ENCODE data around the gene GPR78. TPM values are rescaled to one million over a fixed set of nuclear protein-coding genes. Genes with fewer than 3 reads are reported as not detected.
A peak's percentile ranks its signal among the peaks of the same experiment; 100 is the strongest.

The GPR78 gene
- polyA plus RNA-seq, 12 donors: 0.23 to 1.8 (median 0.77) TPM; not detected in 3

DNA sequence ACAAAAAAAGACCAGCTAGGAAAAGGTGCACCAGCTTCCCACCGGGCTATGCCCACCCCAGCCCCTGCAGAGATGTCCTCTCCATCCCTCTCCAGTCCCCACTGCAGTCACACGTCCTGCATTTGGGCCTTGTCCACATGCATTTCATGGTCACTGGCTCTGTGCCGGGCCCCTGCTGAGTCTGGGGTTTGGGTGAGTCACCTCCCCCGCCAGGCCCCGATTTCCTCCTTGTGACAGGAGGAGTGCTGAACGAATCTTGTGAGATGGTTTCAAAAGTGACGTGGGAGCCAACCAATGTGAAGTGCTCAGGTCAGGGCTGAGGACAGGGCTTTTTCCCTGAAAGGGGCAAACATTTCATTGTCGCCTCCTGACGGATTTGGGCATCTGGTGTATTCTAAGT, 19.5 kb downstream of the GPR78 start:
- DNase-seq: no peak

DNA sequence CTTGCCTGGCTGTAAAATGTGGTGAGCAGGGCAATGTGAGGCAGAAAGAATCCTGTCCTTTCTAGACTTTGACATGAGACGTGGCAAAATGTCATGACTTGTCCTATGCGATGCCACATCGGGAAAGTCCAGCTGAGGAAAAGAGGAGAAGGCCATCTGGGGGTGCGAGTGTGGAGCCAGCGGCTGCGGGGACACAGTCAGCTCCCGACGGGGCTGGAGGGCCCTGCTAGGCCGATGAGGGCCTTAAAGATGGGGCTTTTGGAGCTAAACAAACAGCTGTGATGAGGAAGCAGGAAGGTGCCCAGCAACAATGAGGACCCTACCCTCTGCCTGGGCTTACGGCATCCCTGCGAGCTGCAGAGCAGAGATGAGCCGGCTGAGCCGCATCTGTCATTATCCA, 20.1 kb downstream of the GPR78 start:
- no peak for DNase-seq

DNA sequence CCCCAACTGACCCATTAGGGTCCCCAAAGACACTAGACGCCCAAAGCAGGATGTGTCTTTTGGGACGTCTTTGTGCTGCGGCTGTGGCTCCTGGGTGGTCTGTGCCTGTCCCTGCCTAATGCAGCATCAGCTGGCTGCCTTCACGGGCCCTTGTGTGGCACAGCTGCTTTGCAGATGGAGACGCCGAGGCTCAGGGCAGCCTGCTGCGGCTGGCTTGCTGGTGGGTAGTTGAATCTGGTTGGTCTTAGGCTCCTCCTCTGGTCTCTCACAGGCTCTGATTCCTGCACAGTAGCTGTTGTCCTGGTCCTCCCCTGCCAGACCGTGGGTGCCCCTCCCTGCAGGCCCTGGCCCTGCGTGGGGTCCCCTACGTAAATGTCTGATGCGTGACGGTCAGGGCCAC, 20.5 kb downstream of the GPR78 start:
- no peak for DNase-seq

DNA sequence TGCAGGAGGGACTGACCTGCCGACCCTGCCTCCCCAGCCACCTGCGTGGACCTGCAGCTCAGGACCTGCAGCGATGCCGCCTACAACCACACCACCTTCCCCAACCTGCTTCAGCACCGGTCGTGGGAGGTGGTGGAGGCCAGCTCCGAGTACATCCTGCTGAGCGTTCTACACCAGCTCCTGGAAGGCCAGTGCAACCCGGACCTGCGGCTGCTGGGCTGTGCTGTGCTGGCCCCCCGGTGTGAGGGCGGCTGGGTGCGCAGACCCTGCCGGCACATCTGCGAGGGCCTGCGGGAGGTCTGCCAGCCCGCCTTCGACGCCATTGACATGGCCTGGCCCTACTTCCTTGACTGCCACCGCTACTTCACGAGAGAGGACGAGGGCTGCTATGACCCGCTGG, 20.9 kb downstream of the GPR78 start:
- no peak for DNase-seq

DNA sequence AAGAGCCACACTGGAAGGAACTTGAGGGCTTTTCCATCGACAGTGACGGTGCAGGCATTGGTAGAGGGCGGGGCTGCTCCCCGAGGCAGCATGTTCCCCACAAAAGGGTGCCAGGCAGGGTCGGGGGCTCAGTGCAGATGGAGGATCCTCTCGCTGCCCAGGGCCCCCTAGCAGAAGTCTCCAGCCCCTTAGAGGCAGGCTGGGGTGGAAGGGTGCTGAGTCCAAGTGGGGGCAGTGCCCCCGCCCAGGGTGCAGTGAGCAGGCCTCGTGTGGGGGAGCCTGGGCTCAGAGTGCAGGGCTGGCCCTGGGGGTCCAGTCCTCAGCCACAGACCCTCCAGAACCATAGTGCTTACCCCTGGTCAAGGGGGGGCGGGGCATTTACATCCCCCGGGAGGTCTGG, 21.4 kb downstream of the GPR78 start:
- no peak for DNase-seq

DNA sequence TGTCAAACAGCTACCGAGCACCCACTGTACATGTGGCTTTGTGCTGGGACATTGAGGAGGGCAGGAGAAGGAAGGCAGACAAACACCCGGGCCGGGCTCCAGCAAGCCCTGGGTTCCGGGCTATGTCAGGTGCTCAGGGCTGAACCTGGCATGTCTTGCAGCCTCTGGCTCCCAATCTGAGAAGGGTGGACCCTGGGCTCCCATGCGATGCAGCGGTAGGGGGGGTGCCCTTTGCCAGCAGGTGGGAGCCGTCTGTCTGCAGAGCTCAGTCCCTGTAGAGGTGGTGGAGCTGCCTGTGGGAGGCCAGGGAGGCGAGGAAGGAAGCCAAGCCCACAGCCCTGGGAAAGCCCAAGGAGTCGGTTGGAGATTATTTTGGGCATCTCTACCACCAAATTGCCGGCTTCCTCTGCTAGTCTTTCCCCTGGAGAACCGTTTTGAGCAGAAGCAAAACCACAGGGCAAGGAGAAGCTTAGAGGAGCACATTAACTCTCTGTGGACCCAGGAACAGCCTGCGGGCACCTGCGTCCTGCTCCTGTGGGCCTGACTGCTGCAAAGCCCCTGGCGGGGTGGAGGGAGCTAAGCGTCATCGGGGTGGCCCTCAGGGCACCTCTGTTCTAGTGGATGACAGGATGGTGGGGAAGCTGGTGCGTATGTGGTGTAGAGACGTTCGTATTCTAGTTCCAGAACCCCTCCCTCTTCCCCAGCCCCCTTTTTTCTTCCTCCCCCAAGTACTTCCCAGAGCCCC, 22.7 kb downstream of the GPR78 start:
- no peak for DNase-seq

DNA sequence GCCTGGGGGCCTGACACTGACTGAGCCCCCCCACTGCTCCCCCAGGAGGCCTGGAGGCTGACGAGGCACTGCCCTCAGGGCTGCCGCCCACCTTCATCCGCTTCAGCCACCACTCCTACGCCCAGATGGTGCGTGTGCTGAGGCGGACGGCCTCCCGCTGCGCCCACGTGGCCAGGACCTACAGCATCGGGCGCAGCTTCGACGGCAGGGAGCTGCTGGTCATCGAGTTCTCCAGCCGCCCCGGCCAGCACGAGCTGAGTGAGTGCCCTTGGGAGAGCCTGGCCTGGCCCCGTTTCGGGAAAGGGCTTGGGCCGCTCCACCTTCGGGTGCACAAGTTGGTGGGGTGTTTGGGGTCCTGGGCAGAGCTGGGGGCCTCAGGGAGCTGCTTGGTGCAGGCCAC, 23.7 kb downstream of the GPR78 start:
- DNase-seq: no peak

DNA sequence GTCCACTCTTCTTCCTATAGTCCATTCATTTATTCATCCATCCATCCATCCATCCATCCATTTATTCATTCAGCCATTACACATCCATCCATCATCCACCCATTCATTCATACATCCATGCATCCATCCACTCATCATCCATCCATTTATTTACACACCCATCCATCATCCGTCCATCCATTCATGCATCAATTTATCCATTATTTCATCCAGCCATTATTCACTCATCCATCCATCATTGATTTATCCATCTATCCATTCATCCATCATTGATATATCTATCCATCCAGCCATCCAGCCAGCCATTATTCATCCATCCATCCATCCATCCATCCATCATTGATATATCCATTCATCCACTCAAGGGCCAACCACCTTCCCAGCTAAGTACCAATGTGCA, 25.1 kb downstream of the GPR78 start:
- no peak for DNase-seq

DNA sequence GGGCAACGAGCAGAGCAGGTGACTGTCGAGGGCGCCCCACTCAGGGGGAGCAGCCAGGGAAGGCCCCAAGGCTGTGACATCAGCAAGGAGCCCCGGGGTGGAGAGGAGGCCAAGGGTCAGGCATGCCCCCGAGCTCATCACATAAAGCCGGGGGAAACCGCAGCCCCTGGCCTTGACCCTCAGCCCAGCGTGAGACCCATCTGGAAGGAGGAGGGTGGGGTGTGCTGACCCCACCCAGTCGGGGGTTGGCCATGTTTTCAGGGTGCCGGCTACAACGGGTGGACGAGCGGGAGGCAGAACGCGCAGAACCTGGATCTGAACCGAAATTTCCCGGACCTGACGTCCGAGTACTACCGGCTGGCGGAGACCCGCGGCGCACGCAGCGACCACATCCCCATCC, 26.3 kb downstream of the GPR78 start:
- DNase-seq: no peak

DNA sequence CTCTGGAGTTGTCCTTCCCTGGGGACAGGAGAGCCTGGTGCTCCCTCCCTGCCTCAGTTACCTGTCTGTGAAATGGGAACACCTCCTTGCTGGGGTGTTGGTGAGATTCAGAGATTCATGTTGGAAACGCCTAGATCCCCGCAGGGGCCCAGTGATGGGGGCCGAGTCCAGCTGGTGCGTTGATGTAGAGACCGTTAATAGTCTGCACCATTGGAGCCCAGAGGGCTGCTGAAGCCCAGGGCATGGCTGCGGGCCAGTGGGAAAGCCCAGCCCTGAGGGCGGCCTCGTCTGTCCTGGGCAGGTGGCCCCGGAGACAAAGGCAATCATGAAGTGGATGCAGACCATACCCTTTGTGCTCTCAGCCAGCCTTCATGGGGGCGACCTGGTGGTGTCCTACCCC, 26.8 kb downstream of the GPR78 start:
- no peak for DNase-seq

DNA sequence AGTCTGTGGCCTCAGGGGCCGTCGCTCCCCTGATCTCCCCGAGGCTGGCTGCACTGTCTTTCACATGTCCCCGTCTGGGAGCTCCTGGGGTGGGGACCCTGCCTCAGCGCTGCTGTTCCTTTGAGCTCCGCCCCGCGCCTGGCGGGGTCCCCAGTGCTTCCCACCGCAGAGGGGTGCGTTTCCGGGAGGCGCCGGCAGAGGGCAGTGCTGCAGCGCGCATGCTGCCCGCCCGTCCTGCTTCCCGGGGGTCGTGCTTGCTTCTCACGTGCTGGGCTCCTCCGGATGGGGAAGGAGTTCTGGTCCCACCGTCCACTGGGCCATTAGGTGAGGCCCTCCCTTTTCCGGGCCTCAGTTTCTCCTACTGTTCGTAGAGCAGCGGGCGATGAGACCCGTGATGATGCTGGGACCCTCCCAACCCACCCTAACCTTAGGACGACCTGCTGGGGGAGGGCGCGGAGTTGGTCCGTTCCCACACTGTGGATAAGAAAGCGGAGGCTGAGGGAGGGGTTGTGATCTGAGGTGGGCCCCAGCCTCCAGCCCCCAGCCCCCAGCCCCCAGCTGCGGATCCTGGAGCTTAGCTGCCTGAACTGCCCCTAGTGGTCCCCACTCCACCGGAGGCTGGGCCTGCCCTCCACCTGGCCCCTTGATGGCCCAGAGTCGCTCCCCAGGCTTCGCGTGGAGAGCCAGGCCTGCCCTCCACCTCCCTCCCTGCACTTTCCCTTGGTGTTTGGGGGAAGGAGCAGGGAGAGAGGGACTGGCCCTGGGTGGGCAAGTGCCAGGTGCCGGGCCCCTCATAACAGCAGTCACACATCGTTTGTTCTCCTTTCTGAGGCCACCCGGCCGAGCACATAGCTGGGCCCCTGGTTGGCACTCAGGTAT, 27.6 kb downstream of the GPR78 start:
- peak; percentile 26 for DNase-seq

DNA sequence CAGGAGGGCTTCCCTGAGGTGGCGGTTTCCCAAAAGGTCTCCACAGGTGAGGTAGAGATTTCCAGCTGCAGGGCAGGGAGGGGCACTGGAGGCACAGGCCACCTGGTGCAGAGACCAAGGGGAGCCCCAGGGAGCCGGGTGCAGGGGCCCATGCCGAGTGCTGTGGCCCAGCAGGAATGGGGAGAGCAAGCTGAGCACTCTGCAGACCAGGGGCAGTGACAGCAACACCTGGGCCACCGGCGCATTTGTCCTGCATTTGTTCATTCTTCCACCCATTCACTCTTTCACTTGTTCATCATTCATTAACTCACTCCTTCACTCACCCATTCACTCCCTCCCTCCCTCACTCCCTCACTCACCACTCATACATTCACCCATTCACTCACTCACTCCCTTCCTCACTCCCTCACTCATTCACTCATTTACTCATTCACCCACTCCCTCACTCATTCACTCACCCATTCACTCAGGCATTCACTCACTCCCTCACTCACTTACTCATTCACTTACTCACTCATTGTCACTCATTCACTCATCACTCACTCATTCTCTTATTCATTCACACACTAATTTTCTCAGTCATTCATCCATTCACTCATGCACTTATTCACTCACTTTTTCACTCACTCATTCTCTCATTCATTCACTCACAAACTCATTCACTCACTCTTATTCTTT, 28.7 kb downstream of the GPR78 start:
- no peak for DNase-seq

DNA sequence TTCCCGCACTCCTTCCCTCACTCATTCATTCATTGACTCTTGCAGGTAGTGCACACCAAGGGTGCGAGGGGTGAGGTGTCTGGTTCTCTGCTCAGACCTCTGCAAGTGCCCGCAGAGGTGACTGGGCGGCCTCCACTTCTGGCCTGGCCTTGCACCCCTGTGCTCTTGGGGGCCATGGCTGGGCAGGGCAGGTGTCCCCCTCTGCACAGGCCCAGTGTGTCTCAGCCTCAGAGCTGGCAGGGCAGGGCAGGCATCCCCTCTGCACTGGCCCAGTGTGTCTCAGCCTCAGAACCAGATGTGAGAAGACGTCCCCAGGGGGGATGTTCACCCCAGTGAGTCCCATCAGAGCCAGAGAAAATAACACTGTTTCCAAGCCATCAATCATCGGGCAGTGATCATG, 29.2 kb downstream of the GPR78 start:
- no peak for DNase-seq

DNA sequence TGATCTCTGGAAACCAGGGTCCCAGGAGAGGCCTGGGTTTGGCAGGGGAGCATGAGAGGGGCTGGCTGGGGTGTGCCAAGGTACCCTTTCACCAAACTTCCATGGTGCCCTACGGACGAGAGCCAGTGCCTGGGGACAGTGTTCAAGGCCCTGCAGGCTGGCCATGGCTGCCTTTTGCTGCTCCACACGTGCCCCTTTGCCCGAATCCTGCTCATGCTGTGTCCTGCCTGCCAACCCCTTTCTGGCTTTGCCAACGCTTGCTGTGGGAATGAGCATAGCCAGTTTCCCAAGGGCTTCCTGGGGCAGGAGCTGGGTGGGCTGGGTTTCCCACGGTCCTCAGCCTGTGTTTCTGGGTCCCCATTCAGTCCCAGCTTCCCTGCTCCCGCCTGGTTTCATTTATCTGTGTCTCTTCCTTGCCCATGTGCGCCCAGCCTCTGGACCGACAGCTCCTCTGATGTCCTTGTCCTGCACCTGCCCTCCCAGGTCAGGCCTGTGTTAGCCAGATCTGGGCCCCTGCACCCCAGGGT, 29.7 kb downstream of the GPR78 start:
- no peak for DNase-seq

DNA sequence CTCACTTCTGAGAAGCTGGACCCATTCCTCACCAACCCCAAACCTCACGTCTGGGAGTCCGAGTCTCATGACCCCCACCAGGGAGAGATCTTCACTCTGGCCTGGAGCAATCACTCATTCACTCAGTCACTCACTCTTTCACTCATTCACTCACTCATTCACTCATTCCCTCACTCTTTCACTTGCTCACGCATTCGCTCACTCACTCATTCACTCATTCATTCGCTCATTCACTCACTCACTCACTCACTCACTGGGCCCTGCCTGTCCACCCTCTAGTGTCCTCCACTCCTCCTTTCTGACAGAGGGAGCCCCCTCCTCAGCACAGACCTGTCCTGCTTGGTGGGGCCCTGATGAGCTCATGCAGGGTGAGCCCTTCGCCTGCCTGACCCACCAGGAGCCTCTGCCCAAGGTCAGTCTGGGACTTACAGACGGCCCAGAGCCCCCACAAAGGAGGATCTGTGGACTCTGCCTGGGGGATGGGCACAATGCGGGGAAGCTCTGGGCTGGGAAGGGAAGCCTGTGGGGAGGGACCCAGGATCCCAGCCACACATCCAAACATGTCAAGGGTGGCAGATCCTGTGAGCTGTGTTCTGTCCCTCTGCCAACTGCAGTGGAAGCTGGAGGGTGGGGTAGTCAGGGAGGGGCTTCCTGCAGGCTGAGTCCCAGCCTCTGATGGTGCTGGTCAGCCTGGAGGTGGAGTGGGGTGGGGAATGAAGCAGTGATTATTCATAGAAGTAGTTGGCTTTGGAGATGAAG, 30.8 kb downstream of the GPR78 start:
- no peak for DNase-seq

DNA sequence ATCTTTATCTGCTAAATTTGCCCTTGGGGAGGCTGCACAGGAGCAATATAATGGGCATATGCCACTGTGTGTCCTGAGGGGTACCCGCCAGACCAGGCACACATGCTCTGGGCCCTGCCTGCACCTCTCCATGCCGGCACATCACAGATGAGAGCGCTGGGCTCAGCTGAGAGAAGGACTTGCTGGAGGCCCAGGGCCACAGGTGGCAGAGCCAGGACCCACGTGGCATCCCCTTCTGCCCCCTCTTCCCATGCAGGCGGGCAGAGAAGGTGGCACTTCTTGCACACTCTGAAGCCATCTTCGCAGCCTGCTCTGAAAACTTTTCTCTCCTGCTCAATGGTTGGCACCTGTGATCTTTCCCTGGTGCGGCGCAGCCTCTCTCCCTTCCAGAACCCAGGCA, 32.5 kb downstream of the GPR78 start:
- no peak for DNase-seq

DNA sequence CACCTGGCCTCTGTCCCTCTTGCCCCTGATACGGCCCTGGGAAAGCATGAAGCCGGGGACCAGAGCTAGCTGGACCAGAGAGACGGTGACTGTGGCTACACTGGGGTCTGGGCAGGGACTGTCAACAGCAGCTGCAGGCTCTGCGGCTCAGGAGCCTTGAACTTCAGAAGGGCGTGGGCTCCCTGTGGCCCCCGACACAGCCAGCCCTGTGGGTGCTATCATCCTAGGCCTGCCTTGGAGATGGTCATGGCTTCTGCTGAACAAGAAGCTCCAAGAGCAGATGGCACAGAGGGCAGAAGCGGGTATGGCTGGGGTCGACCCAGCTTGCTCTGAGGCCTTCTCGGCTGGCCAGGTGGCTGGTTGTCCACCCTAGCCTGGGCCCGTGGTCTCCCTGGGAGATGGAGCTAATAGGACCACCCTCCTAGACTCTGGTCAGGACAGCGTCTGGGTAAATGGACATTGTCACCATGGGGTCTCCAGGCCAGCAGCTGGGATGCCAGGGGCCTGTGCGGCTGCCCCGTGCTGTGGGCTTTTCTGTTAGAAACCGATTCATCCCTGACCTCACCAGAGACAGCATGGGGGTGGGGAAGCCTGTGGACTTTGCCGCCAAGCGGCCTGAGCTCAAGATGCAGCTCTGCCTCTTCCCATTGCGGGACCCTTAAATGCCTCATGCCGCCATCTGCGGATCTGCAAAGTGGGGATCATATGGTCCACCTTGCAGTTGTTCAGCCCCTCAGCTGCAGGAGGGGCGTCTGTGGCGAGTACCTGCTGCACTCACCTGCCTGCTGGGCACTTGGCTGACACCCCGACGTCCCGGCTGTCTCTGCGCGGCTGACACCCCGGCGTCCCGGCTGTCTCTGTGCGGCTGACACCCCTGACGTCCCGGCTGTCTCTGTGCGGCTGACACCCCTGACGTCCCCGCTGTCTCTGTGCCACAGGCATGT, 33.5 kb downstream of the GPR78 start:
- DNase-seq: no peak

DNA sequence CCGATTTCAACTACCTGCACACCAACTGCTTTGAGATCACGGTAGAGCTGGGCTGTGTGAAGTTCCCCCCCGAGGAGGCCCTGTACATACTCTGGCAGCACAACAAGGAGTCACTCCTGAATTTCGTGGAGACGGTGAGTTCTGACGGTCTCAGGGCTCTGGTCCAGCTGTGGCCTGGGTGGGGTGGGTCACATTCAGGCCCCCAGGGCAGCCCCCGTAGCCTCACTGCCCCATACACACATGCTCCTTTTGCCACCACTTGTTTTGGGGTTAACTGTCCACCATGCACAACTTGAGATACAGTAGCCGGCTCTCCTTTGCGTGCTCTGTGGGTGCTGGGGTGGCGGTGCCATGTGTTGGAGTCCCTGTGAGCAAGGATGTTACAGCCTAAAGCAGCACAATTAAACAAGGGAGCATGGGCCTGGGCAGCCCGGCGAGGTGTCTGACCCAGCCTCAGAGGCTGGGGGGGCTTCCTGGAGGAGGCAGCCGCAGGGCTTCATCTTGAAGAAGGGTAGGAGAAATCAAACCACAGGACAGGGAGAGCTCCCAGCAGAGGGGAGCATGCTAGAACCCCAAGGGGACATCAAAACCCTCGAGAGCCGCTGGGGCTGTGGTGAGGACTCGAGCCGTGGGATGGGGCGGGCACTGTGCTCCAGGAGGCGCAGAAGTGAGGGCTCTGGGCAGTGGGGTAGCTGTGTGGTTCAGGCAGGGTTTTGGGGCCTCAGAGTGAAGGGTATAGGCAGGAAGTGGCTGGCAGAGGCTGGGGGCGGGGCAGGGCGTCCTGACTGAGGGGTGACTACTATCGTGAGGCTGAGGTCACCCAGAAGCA, 34.4 kb downstream of the GPR78 start:
- DNase-seq: no peak

DNA sequence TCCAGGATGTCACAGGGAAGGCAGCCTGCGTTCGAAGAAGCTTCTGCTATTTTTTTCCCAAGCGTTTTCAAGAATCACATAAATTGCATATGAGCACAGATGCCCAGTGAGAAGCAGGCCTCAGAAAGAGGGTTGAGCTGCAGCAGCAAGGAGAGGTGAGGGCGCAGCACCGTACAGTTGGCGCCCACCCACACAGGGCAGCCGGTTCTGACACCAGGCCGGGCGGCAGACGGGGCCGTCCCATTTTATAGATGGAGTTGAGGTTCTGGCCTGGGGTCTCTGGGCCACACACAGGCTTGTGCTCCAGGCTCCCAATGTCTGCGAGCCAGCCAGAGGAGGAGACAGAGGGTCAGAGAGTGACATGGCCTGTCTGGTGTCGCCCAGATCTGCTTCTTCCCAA, 35.2 kb downstream of the GPR78 start:
- no peak for DNase-seq

Data from muscle of arm (tissue), 12 donors.